C4-2B (cell line): Measurements from ENCODE around the gene S1PR3.

Experiments
- CTCF ChIP-seq: fragments of 450-650 bp; conservative IDR thresholded peaks from 2 replicates; pipeline ENCODE4 v1.5.1; 2017; ENCODE audit warnings: mild to moderate bottlenecking
- ZFX ChIP-seq: fragments of 450-650 bp; IDR thresholded peaks from 2 replicates; pipeline ENCODE4 v1.6.1; 2017

- no peak for TF ChIP-seq CTCF
- no peak for TF ChIP-seq ZFX
These were observed 55.6 kb downstream of the S1PR3 start for GRCh38 chr9:89046832-89047231.
